NCI-H2029 (cell line): Measurements from ENCODE around the gene USP34.
"Not testable (repeated sequence)": the region's sequence is repeated elsewhere in the genome, so short reads cannot be mapped to it uniquely, and the experiment has no call there.

Experiments used
- DNase-seq: peaks from one replicate; lab custom pipeline; 2025; lab: John Stamatoyannopoulos, UW

Gene USP34

DNA sequence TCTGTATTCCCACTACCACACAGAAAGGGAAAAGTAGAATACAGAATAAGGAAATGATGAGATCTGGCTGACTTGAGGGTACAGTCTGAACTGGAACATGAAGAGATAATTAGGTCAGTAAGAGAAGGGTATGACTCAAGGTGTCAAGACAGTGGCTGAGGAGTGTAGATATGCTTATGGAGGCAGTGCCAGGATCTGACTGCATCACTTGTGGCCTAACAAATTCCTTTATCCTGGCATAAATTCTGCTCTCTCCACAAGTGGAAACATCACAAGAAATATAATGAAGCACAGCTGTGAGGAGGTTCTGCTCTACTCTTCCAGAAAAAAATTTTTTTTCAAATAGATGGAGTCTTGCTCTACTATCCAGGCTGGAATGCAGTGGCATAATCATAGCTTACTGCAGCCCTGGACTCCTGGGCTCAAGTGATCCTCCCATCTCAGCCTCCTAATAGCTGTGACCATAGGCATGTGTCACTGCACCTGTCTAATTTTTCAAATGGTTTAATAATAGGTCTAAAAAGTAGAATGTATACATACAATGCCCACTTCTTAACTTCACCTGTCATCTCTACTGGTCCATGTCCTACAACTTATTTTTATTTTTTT is 223.6 kb downstream of the USP34 start:
- no peak for DNase-seq

DNA sequence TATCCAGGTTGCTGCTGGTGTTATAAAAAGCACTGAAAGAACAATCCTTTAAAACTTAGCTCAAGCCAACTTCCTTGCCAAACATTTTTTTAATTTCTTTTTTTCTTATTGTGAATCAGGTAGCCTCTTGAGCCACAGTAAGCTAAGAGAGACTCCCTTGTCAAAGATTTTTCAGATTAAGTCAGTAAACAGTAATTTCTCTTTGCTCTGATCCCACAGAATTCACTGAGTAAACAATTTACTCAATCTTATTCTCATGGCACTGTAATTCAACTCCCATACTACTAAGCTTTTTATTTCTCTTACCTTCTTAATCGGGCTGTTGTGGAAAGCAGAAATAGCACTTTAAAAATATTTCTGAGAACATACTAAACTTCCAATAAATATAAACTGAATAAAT is 226.2 kb downstream of the USP34 start:
- DNase-seq, result no peak

DNA sequence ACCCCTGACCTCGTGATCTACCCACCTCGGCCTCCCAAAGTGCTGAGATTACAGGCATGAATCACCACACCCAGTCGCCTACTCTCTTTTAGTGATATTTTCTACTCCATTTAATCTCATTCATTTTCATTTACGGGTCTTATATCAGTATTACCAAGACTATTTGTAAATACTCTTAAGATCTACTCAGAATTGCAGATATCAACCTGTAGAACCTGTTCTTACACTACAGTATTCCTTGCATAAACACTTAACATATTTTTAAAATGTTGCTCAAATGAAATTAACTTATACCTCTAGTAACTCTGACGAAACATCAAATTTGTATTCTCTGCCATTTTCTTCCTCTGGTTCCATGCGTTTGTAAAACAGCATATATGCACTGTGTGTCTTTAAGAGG is 229.6 kb downstream of the USP34 start:
- DNase-seq, result no peak

DNA sequence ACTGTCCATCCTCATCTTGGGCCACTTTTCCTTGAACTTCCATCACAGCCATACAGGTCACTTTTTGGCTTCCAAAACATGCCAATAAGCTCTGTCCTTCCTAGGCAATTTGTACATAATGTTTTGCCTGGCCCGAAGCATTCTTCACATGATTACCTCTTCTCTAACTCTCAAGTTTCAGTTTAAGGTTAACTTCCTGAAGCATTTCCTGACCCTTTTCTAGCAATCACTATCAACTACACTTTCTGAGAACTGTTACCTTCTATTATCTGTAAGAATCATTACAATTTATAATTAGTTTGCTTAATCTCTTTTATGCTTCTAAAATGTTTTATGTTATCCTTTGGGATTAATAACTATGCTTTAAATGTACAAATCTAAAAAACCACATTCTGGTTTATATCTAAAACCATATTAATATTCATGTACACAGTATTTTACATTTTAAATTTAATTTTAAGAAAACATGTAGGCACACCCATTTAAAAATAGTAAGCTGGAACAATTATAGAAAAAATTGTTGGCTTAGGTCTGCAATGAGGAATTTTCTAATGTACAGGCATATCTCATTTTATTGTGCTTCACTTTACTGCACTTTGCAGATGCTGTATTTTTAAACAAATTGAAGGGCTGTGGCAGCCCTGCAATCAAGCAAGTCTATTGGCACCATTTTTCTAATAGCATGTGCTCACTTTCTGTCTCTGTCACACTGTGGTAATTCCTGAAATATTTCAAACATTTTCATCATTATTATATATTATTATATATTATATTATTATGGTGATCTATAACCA is 232.5 kb downstream of the USP34 start:
- DNase-seq, result no peak

DNA sequence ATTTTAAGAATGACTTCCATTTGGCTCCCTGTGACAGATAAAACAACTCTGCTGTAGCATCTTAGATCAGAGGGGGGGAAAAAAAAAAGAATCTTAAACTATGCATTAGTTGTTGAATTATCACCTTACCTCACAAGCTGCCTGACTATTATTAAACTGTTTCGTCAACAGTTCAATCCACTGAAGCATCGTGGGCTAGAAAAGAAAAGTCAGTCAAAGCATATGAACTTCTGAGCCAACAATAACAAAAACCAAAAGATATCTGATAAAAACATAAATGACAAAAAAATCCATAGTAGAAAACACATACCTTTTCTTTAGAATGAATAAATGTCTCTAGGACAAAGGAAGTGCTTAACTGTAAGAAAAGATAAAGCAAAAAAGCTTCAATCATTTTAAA is 235.2 kb downstream of the USP34 start:
- DNase-seq, result no peak

DNA sequence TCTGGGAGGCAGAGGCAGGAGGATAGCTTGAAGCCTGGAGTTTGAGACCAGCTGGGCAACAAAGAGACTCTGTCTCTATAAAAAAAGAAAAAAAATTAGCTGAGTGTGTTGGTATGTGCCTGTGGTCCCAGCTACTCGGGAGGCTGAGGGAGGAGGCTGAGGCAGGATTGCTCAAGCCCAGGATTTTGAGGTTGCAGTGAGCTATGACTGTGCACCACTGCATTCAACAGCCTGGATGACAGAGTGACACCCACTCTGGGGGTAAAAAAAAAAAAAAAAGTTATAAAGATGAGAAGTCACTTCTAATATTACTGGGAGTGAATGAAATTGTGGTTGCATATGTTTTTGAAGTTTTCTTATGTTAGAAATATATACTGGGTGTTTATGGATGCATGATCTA is 237.3 kb downstream of the USP34 start:
- no peak for DNase-seq

DNA sequence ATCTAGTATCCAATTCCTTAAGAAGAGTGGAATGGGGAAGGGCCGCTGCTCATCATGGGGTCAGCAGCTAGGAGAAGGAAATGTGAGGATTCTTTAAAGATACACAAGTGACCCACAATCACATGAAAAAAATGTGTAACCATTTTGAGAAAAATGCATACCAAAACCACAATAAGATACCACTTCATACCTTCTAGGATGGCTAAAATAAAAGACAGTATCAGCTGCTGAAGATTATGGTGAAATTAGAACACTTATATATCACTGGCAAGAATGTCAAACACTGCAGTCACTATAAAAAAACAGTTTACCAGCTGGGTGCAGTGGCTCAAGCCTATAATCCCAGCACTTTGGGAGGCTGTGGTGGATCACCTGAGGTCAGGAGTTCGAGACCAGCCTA is 241.0 kb downstream of the USP34 start:
- no peak for DNase-seq

DNA sequence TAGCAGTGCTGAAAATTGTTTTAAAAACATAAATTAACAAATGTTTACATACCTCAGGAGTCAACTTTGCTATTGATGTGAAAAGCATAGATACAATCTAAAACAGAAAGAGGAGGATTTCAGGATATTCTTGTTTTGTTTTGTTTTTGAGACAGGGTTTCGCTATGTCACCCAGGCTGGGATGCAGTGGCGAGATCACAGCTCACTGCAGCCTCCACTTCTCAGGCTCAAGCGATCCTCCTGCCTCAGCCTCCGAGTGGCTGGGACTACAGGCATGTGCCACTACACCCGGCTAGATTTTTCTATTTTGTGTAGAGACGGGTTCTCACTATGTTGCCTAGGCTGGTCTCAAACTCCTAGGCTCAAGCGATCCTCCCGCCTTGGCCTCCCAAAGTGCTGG is 248.3 kb downstream of the USP34 start:
- DNase-seq, result no peak

DNA sequence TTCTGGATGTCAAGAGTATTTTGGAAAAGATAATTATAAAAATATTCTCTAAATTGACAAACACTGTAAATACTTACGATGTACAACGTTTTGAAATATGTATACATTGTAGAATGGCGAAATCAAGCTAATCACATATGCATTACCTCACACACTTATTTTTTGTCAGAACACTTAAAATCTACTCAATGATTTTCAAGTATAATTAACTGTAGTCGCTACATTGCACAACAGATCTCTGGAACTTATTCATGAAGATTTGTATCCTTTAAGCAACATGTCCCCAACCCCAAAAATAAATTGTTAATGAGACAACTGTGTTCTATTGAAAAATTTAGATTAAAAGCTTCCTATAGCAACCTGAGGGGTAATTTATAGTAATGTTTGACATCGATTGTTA is 249.1 kb downstream of the USP34 start:
- no peak for DNase-seq

DNA sequence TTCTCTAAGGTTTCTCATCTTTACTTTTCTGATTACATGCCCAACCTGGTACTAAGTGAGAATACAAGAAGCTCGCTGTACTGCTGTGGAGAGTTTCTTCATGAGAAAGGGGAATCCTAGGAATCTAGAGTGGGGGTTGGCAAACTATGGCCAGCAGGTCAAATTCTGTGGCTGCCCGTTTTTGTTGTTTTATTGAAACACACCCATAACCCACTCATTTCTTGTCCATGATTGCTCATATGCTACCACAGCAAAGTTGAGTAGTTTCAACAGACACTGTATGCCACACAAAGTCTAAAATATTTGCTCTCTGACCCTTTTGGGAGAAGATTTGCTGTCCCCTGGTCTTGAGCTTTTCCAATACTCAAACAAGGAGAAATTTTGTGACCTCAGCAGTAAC is 250.1 kb downstream of the USP34 start:
- no peak for DNase-seq

DNA sequence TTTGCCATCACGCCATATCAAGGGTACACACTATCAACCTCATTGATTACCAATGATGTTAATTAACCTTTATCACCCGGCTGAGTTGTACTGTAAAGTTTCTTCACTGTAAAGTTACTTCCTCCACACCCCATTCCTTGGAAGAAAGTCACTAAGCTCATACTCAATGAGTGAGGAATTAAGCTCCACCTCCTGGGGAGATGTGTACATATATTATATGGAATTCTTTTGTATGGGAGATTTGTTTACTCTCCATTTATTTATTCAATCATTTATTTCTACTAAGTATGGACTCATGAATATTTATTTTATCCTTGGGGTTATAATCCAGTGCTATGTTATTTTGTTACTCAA is 252.1 kb downstream of the USP34 start:
- DNase-seq, result no peak

DNA sequence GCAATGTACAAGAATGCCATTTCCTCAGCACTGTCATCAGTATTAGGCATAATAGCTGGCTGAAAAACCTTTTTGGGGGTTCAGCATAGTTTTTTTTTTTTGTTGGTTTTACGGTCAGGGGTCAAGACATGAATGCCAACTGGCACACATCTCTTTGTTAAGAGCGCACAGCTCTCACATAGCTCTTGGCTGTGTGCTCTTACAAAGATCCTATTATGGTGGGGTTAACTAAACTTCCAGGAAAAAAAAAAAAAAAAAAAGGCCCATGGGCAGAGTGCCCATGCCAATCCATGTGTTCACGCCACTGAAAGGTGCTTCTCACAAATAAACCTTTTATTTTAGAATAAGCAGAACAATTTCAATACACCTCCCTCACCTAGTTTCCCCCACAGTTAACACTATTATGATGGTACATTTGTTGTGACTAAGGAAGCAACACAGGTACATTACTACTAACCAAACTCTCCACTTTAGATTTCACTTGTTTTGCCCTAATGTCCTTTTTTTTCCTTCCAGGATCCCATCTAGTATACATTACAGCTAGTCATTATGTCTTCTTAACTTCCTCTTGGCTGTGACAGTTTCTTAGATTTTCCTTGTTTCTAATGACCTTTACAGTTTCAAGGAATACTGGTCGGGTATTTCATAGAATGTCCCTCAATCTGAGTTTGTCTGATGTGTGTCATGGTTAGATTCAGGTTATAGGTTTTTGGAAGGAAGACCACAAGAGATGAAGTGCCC is 252.6 kb downstream of the USP34 start:
- DNase-seq, result no peak

DNA sequence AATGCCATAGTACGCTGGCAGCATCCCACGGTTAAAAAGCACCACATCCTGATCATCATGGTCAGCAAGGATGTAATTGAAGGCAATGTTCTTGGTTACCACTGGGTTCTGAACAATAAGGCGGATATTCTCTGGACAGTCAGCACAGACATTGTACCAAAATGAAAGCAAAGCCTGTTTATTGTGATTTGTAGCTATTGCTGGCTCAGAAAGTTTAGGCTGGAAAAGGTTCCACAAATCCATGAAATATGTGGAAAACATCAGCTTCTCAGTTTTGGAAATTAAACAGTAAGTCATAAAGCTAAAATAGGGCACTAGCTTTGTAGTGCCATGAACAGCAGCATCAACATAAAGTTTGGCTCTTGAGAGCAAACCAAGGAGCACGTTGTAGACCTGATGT is 256.7 kb downstream of the USP34 start:
- no peak for DNase-seq

DNA sequence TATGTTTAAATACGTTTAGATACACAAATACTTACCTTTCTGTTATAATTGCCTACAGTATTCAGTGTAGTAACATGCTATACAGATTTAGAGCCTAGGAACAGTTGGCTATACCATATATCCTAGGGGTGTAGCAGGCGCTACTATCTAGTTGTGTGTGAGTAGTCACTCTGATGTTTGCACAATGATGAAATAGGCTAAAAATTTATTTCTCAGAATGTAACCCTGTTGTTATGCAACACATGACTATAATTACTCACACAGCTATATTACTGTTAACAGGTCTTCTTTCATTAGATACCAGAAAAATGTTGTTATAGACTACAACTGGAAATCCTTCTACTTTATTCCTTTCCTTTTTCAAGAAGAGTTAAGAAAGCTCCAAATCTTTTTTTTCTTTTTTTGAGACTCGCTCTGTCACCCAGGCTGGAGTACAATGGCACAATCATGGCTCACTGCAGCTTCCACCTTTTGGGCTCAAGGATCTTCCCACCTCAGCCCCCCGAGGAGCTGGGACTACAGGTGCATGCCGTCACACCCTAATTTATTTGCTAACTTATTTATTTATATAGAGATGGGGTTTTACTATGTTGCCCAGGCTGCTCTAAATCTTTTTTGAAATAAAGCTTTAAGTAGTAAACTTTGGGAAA is 260.4 kb downstream of the USP34 start:
- DNase-seq, result no peak

DNA sequence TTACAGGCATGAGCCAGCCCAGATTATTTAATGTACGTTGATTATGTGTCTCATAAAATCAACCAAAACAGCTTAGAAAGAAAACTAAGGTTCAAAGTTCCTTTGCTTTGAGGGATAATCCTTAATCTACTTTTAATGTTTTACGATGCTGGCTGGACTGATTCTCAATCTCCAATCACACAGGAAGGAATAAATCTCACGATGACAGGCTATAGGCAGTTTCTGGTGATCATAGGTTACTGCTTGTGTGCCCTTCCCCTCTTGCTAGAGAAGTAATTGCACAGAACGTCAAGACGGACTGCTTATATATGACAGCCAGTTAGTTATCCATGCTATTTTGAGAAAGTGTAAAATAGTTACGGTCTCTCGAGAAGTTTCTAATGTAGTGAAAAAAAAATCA is 265.8 kb downstream of the USP34 start:
- DNase-seq, result no peak

DNA sequence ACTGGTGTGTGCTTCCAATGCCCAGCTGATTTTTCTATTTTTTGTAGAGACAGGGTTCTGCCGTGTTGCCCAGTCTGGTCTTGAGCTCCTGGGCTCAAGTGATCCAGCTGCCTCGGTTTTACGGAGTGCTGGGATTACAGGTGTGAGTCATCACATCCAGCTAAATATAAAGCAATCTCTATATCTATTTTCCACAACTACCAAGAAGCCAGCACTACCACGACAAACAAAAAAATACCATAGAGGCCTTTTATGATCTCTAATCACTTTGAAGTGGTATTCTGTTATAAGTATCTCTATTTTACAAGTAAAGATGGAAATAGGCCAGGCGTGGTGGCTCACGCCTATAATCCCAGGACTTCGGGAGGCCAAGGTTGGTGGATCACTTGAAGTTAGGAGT is 274.2 kb downstream of the USP34 start:
- no peak for DNase-seq

DNA sequence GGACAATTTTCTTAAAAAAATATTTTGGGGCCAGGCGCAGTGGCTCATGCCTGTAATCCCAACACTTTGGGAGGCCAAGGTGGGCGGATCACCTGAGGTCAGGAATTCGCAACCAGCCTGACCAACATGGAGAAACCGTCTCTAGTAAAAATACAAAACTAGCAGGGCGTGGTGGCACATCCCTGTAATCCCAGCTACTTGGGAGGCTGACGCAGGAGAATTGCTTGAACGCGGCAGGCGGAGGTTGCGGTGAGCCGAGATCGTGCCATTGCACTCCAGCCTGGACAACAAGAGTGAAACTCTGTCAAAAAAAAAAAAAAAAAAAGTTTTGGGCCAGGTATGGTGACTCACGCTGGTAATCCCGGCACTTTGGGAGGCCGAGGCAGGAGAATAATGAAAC is 276.2 kb downstream of the USP34 start:
- not testable (repeated sequence) for DNase-seq

DNA sequence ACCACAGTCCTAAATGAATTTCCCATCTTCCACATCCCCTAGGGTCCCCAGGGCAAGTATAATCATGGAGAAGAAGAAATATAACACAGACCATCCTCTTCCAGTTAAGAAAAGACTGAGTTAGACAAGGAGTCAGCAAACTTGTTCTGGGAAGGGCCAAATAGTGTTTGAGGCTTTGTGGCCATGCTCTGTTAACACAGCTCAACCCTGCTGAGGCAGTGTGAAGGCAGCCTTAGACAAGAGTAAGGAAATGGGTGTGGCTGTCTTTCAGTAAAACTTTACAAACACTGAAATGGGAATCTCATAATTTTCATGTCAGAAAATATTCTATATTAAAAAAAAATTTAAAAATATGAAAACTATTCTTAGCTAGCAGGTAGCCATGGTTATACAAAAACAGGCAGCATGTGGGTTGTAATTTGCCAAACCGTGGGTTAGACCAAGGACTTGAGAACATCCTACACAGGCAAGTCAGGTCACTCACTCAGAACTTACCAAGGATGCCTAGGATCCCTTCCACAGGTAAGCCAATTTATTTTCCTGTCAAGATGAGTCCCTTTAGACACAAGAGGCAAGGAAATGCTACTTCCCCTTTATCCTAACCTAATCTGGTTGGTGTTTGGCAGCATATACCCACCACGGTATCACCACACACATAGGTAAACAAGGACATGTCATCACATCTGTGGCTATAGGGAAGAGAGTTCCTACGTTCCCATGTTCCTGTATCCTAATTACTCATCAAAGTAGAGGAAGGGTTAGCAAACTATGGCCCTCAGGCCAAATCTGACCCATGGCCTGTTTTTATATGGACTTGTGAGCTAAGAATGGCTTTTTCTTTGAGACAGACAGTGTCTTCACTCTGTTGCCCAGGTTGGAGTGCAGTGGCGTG is 277.0 kb downstream of the USP34 start:
- no peak for DNase-seq

DNA sequence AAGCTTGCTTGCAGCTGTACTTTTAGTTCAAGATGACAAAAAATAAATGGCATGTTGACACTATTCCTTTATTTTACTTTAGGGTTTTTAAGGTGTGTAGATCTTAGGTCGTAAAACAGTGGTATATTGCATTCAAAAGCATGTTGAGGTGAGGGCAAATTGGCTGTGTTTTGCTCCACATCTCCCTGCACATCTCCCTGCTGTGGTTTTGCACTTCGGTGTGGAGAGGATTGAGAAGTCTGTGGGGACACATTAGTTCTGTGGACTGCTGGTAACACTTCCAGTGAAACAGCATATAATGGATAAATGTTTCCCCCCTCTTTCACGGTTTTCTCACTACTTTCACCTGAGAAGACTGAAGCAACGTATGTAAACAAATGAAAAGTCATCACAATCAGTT is 283.8 kb downstream of the USP34 start:
- DNase-seq, result no peak

DNA sequence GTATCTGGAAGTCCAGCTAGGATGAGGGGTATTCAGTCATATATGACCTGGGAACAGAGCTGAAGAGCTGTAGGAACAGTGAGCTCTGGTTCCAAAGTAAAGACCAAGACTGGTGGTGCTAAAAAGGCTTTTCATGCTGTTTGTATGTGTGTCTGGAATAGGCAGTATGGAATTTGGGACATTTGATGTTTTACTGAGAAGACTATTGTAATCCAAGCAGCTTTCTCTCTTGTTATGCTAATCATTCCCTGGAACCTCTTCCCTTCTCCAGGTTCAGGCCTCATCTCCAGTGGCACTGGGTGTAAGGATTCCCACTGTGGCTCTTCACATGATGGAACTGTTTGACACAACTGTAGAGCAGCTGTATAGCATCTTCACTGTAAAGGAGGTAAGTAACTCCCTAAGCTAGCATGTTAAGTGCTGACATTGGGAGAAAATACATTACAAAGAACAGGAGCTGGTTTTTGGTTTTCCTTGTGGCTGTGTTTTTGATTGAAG is 285.6 kb downstream of the USP34 start:
- DNase-seq, result no peak

DNA sequence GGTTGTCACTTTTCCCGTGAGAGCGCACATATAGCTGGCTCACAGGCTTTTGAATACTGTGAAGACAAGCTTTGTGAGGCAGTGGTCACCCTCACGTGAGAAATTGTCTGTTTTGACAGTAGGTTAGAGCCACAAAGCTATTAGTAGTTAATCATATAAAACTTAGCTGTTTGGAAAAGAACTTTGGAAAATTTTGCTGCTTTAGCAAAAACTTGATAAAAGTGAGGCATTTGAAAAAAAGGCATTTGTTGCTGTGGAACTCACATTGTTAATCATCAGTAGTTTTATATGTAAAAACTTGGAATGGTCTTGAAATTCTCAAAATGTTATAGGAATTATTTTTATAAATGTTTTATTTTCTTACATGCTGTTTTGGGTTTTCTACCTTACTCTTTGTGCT is 286.6 kb downstream of the USP34 start:
- DNase-seq, result no peak

DNA sequence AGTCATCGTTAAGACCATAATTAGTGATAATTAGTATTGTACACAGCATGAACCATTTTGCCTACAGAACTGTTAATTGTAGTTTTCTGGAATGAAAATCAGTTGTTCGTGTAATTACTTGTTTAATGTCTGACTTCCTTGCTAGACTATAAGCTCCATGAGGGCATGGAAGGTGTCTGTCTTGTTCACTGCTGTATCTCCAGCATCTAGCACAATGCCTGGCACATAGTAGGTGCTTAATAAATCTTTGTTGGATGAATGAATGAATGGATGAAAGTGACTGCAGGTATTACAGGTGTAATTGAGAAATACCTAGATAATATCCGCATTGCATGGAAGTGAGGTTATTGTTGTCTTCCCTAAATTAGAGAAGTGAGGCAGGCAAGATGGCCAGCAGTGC is 287.1 kb downstream of the USP34 start:
- no peak for DNase-seq
